NB4 (cell line): ENCODE measurements around the gene KCNIP3.

ENCODE experiments used
- TF ChIP-seq, protein P1 (sequence below): IDR thresholded peaks from one replicate; pipeline ENCODE4 v1.5.1; 2012; ENCODE audit warnings: low read depth, low read length
- TF ChIP-seq, protein P2 (sequence below): IDR thresholded peaks from 2 replicates; pipeline ENCODE4 v1.6.1; 2011; ENCODE audit warnings: low read depth, low read length

DNA sequence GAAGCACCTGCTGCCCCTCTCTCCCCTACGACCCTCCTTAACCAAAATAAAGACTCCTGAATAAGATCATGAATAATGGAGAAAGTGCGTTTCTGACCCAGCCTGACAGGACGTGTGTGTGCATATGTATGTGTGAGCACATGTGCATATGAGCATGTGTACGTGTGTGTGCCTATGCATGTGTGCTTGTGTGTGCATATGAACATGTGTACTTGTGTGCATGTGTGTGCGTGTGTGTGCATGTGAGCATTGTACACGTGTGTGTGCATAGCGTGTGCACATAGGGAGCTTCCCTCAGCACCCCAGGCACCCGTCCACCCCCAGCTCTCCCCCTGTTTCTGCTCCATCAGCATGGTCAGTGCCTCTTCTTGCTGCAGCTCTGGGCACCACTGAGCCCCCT, 10.7 kb downstream of the KCNIP3 start:
- TF ChIP-seq, protein P1, sequence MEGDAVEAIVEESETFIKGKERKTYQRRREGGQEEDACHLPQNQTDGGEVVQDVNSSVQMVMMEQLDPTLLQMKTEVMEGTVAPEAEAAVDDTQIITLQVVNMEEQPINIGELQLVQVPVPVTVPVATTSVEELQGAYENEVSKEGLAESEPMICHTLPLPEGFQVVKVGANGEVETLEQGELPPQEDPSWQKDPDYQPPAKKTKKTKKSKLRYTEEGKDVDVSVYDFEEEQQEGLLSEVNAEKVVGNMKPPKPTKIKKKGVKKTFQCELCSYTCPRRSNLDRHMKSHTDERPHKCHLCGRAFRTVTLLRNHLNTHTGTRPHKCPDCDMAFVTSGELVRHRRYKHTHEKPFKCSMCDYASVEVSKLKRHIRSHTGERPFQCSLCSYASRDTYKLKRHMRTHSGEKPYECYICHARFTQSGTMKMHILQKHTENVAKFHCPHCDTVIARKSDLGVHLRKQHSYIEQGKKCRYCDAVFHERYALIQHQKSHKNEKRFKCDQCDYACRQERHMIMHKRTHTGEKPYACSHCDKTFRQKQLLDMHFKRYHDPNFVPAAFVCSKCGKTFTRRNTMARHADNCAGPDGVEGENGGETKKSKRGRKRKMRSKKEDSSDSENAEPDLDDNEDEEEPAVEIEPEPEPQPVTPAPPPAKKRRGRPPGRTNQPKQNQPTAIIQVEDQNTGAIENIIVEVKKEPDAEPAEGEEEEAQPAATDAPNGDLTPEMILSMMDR = no peak
- TF ChIP-seq, protein P2, sequence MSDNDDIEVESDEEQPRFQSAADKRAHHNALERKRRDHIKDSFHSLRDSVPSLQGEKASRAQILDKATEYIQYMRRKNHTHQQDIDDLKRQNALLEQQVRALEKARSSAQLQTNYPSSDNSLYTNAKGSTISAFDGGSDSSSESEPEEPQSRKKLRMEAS = no peak
